ENCODE results near the gene SPATC1L.
"Not testable (repeated sequence)": the region's sequence is repeated elsewhere in the genome, so short reads cannot be mapped to it uniquely, and the experiment has no call there.

SPATC1L gene

DNA sequence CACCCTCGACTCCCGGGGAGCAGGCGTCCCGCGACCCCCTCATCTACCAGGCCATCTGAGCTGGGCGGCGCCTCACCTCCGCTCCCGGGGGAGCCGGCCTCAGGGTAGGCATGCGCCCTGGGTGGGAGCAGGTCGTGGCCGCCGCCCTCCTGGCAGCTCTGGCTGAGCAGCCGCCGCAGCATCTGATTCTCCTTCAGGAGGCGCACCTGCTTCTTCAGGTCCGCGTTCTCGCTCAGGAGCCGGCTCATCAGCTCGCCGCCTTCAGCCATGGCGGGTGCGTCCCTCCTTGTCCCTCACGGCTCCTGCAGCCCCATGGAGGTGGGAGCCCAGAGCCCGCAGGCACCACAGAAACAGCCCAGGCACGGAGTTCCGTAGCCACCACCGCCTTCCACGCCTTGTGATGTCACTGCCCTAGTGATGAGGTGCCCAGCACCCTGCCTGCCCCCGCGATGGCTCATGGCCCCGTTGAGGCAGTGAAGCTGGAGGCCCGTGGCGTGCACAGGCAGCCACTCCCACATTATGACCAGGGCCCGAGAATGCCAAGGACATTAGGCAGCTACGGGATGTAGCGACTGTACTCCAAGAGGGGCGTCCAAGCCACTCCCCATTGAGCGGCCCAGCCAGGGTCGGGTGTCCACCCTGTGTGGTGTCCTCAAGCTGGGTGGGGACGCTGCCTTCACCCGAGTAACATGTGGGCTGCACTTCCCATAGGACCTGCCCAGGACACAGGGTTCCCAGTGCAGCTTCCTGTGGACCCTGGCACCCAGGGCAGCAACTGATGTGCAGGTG, 1.5 kb downstream of the SPATC1L start:
- DNase-seq: no peak

- DNase-seq: no peak
Observed at GRCh38 chr21:46181953-46182547, 2.2 kb downstream of the SPATC1L start.

DNA sequence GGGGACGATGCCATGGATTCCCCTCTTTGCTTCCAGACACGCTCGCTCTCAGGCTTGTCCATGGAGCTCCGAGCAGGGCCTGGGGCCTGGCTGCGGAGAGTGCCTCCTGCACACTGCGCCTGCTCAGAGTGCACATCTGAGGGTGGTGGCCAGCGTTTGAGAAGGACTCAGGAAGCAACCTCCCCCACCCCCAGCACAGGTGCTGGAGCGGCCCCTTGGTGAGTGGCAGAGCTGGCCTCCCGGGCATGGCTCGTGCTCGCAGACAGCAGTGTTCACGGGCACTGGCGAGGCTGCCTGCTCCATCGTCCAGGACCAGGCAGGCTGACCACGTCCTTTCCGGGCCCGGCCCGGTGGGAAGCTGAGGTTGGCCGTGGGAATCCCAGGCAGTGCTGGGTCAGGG, 2.8 kb downstream of the SPATC1L start:
- DNase-seq: no peak

DNA sequence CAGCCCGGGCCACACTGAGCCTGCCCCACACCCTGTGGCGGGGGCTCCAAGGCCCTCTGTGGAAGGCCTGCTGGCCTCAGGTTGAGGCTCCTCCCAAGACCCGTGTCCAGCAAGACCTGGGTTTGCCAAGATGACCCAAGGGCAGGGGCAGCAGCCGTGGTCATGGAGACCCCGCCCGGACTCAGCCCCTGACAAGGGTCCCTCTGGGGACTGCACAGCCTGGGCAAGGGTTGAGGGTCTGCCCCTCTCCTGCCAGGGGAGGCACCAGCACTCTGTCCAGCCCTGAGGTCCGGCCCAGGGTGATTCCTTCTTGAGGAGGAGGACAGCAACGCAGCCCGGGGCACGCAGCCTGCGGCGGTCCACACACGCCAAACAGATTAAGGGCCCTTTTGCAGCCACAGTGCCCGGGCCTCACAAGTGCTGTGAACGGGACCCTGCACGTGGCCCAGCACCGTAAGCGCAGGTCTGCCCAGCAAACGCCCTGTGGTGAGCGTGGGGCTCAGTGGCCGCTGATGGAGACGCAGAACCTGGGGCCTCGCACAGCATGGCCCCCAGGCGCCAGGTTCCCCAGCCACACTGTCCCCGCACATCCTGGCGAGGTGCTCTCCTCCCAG, 3.4 kb downstream of the SPATC1L start:
- no peak for DNase-seq

GRCh38 chr21:46180079-46180722, 4.1 kb downstream of the SPATC1L start:
- DNase-seq: no peak

DNA sequence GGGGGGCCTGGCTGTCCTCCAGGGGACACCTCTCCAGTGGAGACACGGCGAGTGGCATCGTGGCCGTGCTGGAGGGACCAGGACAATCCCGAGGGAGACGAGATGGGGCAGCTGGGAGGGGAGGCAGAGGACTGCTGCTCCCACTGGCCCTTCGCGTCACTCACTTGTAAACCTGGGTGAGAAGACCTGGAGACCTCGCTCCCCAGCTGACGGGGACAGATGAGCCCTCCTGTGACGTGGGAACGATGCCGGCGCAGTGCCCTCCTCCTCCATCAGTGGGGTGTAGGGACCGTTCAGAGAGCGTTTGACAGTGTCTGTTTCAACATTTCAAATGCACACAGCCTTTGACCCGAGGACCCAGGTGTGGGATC, 4.6 kb downstream of the SPATC1L start:
- DNase-seq: no peak

DNA sequence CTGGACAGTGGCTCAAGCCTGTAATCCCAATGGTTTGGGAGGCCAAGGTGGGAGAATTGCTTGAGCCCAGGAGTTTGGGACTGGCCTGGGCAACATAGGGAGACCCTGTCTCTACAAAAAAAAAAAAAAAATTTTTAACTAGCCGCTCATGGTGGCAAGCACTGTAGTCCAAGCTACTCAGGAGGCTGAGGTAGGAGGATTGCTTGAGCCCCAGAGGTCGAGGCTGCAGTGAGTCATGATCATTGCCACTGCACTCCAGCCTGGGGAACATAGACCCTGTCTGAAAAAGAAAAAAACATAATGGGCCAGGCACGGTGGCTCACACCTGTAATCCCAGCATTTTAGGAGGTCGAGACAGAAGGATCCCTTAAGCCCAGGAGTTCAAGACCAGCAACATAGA, 5.3 kb downstream of the SPATC1L start:
- no peak for DNase-seq

DNA sequence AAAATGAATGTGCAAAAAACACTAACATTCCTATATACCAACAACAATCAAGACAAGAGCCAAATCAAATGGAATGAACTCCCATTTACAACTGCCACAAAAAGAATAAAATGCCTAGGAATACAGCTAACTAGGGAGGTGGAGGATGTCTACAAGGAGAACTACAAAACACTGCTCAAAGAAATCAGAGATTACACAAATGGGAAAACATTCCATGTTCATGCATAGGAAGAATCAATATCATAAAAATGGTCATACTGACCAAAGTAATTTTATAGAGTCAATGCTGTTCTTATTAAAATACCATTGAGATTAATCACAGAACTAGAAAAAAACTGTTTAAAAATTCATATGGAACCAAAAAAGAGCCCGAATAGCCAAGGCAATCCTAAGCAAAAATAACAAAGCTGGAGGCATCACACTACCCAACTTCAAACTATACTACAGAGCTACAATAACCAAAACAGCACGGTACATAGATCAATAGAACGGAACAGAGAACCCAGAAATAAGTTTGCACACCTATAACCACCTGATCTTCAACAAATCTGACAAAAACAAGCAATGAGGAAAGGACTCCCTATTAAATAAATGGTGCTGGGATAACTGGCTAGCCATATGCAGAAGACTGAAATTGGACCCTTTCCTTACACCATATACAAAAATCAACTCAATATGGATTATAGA, 7.7 kb downstream of the SPATC1L start:
- not testable (repeated sequence) for DNase-seq

GRCh38 chr21:46173573-46173972, 10.7 kb downstream of the SPATC1L start:
- no peak for DNase-seq

GRCh38 chr21:46172863-46173528, 11.3 kb downstream of the SPATC1L start:
- DNase-seq: no peak

DNA sequence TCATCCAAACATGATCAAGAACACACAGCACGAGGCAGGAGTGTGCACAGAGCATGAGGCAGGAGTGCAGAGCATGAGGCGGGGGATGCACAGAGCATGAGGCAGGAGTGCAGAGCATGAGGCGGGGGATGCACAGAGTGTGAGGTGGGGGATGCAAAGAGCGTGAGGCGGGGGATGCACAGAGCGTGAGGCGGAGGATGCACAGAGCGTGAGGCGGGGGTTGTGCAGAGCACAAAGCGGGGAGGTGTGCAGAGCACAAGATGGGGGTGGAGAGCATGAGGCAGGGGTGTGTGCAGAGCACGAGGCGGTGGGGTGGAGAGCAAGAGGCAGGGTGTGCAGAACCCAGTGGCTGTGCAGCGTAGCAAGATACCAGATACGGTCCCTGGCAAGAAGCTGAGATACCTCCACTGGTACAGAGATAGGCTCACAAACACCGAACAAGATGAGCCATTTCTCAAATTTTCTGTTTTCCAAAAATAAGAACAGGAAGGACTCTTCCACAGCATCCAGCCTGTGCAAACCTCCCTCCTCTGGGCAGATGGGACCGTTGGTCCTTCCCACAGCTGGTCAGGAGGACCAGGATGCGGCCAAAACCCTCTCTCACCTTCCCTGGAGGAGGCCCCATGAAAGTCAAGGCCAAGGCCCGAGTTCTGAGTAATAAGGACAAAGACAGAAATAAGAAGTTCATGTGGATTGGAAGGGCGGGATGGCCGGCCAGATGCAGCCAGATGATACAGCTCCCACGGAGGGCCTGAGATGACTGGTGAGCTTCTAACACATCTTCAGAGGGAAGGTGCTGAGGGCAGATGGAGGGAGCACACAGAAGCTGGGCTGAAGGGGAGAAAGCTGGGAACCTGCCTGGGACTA, 12.0 kb downstream of the SPATC1L start:
- DNase-seq: no peak

DNA sequence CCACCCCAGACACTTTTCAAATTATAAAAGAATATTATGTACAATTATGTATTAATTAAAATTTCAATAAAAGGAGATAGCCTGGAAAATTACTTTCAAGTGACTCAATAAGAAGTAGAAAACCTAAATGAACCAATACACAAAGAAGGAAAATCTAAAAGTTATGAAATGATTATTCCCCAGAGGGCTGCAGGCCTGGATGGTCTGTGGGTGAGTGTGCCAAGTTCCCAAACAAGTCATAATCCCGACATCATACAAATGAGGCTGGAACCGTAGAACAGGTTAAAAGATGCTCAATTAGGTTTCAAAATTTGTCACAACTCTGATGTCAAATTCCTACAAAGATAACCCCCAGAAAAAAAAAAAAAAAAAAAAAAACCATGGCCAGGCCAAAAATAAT, 12.7 kb downstream of the SPATC1L start:
- no peak for DNase-seq

DNA sequence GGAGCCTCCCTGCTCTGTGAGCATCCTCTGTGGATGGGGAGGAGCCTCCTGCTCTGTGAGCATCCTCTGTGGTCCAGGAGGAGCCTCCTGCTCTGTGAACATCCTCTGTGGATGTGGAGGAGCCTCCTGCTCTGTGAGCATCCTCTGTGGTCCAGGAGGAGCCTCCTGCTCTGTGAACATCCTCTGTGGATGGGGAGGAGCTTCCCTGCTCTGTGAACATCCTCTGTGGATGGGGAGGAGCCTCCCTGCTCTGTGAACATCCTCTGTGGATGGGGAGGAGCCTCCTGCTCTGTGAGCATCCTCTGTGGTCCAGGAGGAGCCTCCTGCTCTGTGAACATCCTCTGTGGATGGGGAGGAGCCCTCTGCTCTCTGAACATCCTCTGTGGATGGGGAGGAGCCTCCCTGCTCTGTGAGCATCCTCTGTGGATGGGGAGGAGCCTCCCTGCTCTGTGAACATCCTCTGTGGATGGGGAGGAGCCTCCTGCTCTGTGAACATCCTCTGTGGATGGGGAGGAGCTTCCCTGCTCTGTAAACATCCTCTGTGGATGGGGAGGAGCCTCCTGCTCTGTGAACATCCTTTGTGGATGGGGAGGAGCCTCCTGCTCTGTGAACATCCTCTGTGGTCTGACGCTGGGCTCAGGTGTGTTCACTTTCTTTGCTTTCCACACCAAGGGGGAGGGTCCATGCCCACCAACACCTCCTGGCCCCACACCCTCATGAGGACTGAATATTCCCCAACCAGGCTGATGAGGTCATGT, 13.6 kb downstream of the SPATC1L start:
- DNase-seq: not testable (repeated sequence)

- DNase-seq: no peak
Observed at GRCh38 chr21:46168659-46169386, 15.4 kb downstream of the SPATC1L start.

DNA sequence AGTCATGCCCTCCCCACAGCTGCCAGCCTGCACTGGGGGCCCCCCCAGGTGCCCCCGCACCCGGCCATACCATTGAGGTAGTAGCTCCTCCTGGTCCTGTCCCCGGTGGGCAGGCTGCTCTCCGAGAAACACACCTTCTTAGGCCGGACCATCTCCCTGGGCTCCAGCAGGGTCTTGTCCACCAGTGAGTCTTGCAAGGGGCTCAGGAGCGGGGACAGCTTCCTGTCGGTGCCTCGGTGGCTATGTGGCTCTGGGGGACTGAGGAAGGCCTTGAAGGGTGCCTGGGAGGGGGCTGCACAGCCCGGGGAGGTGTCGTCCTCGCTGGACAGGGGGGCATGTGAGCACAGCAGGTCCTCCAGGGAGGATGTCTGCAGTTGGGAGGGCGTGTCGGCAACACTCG, 16.0 kb downstream of the SPATC1L start:
- no peak for DNase-seq

DNA sequence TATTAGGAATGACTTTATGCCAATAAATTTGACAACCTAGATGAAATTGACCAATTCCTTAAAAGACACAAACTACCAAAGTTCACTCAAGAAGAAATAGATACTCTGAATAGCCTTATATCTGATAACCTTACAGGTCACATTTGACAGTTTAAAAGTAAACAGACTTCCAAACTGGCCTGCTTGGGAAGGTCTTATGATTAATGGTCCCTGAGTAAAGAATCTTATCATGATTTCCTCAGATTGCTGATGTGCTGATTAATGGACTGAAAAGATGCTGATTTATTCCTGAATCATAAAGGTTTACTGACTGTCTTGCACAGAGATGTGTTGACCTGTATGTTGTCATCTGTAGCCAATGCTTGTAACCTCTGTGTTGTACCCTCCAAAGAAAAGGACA, 19.2 kb downstream of the SPATC1L start:
- no peak for DNase-seq

- DNase-seq: no peak
Observed at GRCh38 chr21:46163380-46163779, 20.9 kb downstream of the SPATC1L start.

DNA sequence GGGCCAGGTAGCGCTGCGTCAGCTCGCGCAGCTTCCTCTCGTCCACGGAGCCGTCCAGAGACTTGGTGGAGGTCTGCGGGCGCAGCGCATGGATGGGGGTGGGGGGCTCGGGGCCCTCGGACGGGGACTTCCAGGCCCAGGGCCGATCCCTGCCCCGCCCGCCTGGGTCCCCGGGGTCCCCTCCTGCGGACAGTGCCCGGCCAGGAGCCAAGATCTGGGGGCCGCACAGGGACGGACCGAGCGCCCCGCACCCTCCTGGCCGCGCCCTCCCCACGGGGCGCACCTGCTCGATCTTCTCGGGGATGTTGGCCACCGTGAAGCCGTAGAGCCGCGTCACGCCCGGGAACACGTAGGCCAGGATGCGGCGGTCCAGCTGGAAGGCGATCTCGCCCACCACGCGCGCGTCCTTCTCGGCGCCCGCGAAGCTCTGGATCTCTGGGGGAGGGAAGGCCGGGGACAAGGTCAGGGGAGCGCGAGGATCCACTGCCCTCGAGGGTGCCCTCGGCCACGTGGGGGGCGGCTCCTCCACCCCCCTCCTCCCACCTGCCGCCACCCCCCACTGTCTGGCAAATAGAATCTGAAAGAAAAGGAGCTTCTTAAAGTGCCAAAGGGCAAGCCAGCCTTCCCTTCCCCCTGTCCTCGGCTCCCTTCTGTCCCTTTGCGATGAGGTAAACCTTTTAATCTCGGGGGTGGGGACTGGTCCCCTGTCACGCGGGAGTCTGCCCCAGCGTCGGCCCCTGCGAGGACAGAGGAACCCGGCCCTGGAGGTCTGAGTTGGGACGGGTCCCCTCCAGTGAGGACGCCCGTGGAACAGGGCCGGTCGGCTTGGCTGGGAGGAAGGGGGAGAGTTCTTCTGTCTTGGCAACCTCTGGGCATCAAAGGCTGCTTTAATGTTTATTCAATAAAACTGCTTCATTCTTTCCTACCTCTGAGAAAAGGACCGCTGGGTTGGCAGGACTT, 22.3 kb downstream of the SPATC1L start:
- DNase-seq: no peak
